Keratinocyte (primary cell): ENCODE data around the gene RAB21. TPM values are rescaled to one million over a fixed set of nuclear protein-coding genes. Genes with fewer than 3 reads are reported as not detected.
A peak's percentile ranks its signal among the peaks of the same experiment; 100 is the strongest.

Experiments used
- DNase-seq: peaks from one replicate; pipeline ENCODE4 v3.0.0-alpha.2; 2011; ENCODE audit warnings: low read depth, missing footprints, low spot score
- FAIRE-seq: peaks from 2 replicates; lab custom pipeline; 2011; peaks lifted over from hg19 to GRCh38; lab: Jason Lieb, UNC
- H2AFZ ChIP-seq: 2 replicates; pipeline ENCODE4 v1.6.0; 2012; ENCODE audit warnings: low read length, control low read depth, inconsistent platforms; ENCODE audit not compliant: control insufficient read depth
- H3K27ac ChIP-seq: 2 replicates; pipeline ENCODE4 v1.5.1; 2011; ENCODE audit warnings: low read length; ENCODE audit not compliant: control insufficient read depth, insufficient read depth
- H3K27me3 ChIP-seq: 3 replicates; pipeline ENCODE4 v1.6.0; 2011; ENCODE audit warnings: low read length; ENCODE audit not compliant: control insufficient read depth, insufficient read depth; ENCODE audit errors: extremely low read depth
- H3K36me3 ChIP-seq, 2 experiments: 2 replicates in 1 of 2; 3 replicates in 1 of 2; pipeline ENCODE4 v1.5.1; 2011; ENCODE audit warnings: low read length in 2 of 2, mild to moderate bottlenecking in 1 of 2; ENCODE audit not compliant: control insufficient read depth in 2 of 2, insufficient read depth in 2 of 2; ENCODE audit errors: extremely low read depth in 1 of 2
- H3K4me1 ChIP-seq: 3 replicates; pipeline ENCODE4 v1.5.1; 2011; ENCODE audit warnings: low read length; ENCODE audit not compliant: control insufficient read depth, insufficient read depth; ENCODE audit errors: extremely low read depth
- H3K4me2 ChIP-seq: 3 replicates; pipeline ENCODE4 v1.6.0; 2011; ENCODE audit warnings: low read depth, low read length; ENCODE audit not compliant: control insufficient read depth, insufficient read depth; ENCODE audit errors: extremely low read depth
- H3K4me3 ChIP-seq, 3 experiments: fragments of 200-600 bp in 1 of 3; sonication (generic) in 1 of 3; 2 replicates in 2 of 3; 3 replicates in 1 of 3; pipeline ENCODE4 v1.5.1; 2011 to 2016; ENCODE audit warnings: low read length in 3 of 3, mild to moderate bottlenecking in 3 of 3, control low read depth in 2 of 3, inconsistent platforms in 1 of 3, low read depth in 1 of 3, mixed read lengths in 1 of 3, mixed run types in 1 of 3, moderate library complexity in 1 of 3; ENCODE audit not compliant: control insufficient read depth in 2 of 3, insufficient read depth in 2 of 3; ENCODE audit errors: extremely low read depth in 1 of 3
- H3K79me2 ChIP-seq: 2 replicates; pipeline ENCODE4 v1.6.0; 2012; ENCODE audit warnings: low read length; ENCODE audit not compliant: control insufficient read depth, insufficient read depth
- H3K9ac ChIP-seq: 3 replicates; pipeline ENCODE4 v1.6.0; 2011; ENCODE audit warnings: low read length; ENCODE audit not compliant: control insufficient read depth, insufficient read depth; ENCODE audit errors: extremely low read depth
- H3K9me1 ChIP-seq: 3 replicates; pipeline ENCODE4 v1.6.0; 2011; ENCODE audit warnings: low read length; ENCODE audit not compliant: control insufficient read depth, insufficient read depth; ENCODE audit errors: extremely low read depth
- H3K9me3 ChIP-seq: 2 replicates; pipeline ENCODE4 v1.5.1; 2012; ENCODE audit warnings: low read depth, low read length; ENCODE audit not compliant: control insufficient read depth
- H4K20me1 ChIP-seq: 3 replicates; pipeline ENCODE4 v1.6.0; 2011; ENCODE audit warnings: low read length; ENCODE audit not compliant: control insufficient read depth, insufficient read depth; ENCODE audit errors: extremely low read depth
- EZH2 ChIP-seq: IDR thresholded peaks from one replicate; pipeline ENCODE4 v1.6.1; 2012; ENCODE audit warnings: inconsistent platforms, mild to moderate bottlenecking, low read length, moderate library complexity
- dilution Hi-C: fragments of 300-500 bp; cut with MboI; formaldehyde crosslinking; loops from one replicate; pipeline ENCODE4 v1.7.0; 2020; ENCODE audit warnings: low sequenced_read_pairs; ENCODE audit not compliant: extremely low pct_ligation_motif_present
- polyA plus RNA-seq, 5 experiments: library from polyadenylated mRNA; depleted of rRNA in 3 of 5; stranded (reverse) in 3 of 5; stranded (forward) in 1 of 5; unstranded in 1 of 5; fragments of >200 nt; gene quantifications; 1 replicate in 1 of 5; 2 replicates in 3 of 5; 3 replicates in 1 of 5; pipeline versions ENCODE4 v1.2.1 to v1.2.3, GENCODE V29; 2011 to 2012; ENCODE audit warnings: missing spikeins in 2 of 5, low read depth in 1 of 5, low replicate concordance in 1 of 5
- TF ChIP-seq, protein P1 (sequence below), 3 experiments: IDR thresholded peaks in 1 of 3; conservative IDR thresholded peaks in 1 of 3; optimal IDR thresholded peaks in 1 of 3; 2 replicates in 2 of 3; 3 replicates in 1 of 3; pipeline versions ENCODE3 to v1.5.1; 2011; ENCODE audit warnings: low read length in 3 of 3, mild to moderate bottlenecking in 3 of 3, moderate library complexity in 2 of 3, control low read depth in 1 of 3, inconsistent platforms in 1 of 3; ENCODE audit not compliant: insufficient read depth in 2 of 3; ENCODE audit errors: extremely low read depth in 1 of 3

RAB21 gene
- polyA plus RNA-seq, 1 donor (not counting 4 experiments of a cell fraction or from before 2014, with no cell fraction given): 21.9 TPM

GRCh38 chr12:71795901-71796300 lies 41.2 kb downstream of the RAB21 start:
- no peak overlapping the region for H3K27ac ChIP-seq
- H3K4me1 ChIP-seq: no peaks in the 10 kb centered on the region
- no peaks in the 10 kb centered on the region for H3K9me1 ChIP-seq
- no peak overlapping the region for H3K4me2 ChIP-seq
- no peak overlapping the region for H2AFZ ChIP-seq
- no peaks in the 10 kb centered on the region for H3K9me3 ChIP-seq
- DNase-seq (no peak), FAIRE-seq (no peak)
- H3K4me3 ChIP-seq: no peak overlapping the region
- H3K9ac ChIP-seq: no peak overlapping the region
- no peaks in the 10 kb centered on the region for H3K27me3 ChIP-seq
- dilution Hi-C loops: no loop called here
- TF ChIP-seq, protein P1, sequence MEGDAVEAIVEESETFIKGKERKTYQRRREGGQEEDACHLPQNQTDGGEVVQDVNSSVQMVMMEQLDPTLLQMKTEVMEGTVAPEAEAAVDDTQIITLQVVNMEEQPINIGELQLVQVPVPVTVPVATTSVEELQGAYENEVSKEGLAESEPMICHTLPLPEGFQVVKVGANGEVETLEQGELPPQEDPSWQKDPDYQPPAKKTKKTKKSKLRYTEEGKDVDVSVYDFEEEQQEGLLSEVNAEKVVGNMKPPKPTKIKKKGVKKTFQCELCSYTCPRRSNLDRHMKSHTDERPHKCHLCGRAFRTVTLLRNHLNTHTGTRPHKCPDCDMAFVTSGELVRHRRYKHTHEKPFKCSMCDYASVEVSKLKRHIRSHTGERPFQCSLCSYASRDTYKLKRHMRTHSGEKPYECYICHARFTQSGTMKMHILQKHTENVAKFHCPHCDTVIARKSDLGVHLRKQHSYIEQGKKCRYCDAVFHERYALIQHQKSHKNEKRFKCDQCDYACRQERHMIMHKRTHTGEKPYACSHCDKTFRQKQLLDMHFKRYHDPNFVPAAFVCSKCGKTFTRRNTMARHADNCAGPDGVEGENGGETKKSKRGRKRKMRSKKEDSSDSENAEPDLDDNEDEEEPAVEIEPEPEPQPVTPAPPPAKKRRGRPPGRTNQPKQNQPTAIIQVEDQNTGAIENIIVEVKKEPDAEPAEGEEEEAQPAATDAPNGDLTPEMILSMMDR (optimal IDR thresholded peaks at IDR 0.05 in 1 of 3, IDR thresholded peaks at IDR 0.05 in 1 of 3, conservative IDR thresholded peaks at IDR 0.05 in 1 of 3; ENCODE audit: extremely low read depth in 1 of 3, insufficient read depth in 2 of 3, low read length in 3 of 3): no peak
- no peak for TF ChIP-seq EZH2
- no peaks in the 10 kb centered on the region for H3K79me2 ChIP-seq
- no peaks in the 10 kb centered on the region for H3K36me3 ChIP-seq
- H4K20me1 ChIP-seq: no peaks in the 10 kb centered on the region

- H3K27me3 ChIP-seq: no peaks in the 10 kb centered on the region
- H3K36me3 ChIP-seq: no peaks in the 10 kb centered on the region
- no peak overlapping the region for H2AFZ ChIP-seq
- no peaks in the 10 kb centered on the region for H3K9me3 ChIP-seq
- no peaks in the 10 kb centered on the region for H3K4me1 ChIP-seq
- no peak for DNase-seq
- no peaks in the 10 kb centered on the region for H3K79me2 ChIP-seq
- TF ChIP-seq, protein P1 (optimal IDR thresholded peaks at IDR 0.05 in 1 of 3, IDR thresholded peaks at IDR 0.05 in 1 of 3, conservative IDR thresholded peaks at IDR 0.05 in 1 of 3; ENCODE audit: extremely low read depth in 1 of 3, insufficient read depth in 2 of 3, low read length in 3 of 3): no peak
- no peak for TF ChIP-seq EZH2
- no peaks in the 10 kb centered on the region for H3K9me1 ChIP-seq
- no peaks in the 10 kb centered on the region for H4K20me1 ChIP-seq
- H3K4me2 ChIP-seq: no peak overlapping the region
- dilution Hi-C loops: no loop called here
- no peak overlapping the region for H3K4me3 ChIP-seq
- peak; percentile 5 for FAIRE-seq
- no peak overlapping the region for H3K9ac ChIP-seq
- no peak overlapping the region for H3K27ac ChIP-seq
These were observed 42.9 kb downstream of the RAB21 start for GRCh38 chr12:71797531-71797930.
